ENCODE results near the gene LDHD. TPM values are rescaled to one million over a fixed set of nuclear protein-coding genes. Genes with fewer than 3 reads are reported as not detected.

The LDHD gene
- polyA plus RNA-seq, 2 donors = 11.8 to 12.6 TPM

DNA sequence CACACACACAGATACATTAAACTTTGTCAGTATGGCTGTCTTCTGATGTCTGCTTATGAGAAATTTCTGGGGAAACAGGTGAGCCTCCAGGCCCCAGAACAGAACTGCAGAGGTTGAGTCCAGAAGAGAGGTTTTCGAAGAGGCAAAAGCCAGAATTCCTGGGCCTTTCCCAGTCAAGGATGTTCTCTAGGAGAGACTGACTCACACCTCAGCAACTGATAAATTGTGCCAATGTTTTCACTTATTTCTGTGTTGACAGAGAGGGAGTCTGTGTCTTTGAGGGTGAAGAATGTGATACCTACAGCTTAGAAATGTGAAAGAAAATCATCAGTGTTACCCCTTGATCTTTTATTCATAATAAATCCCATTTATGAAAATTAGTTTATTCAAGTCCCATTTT, 30.3 kb downstream of the LDHD start:
- Histone ChIP-seq H3K27ac (ENCODE audit: low read depth in 2 of 2, low read length in 1 of 2) (peak overlapping the region in 1 of 2 donors; percentile 11), H3K4me1 (ENCODE audit: control insufficient read depth in 2 of 2, insufficient read depth in 2 of 2, low read length in 1 of 2) (peaks cover 0 to 21% of the 10 kb centered on the region in 2 donors), H3K27me3 (ENCODE audit: control insufficient read depth in 1 of 2, insufficient read depth in 2 of 2, low read length in 2 of 2) (no peaks in the 10 kb centered on the region), H3K36me3 (ENCODE audit: control insufficient read depth in 2 of 2, insufficient read depth in 2 of 2, low read length in 1 of 2) (no peaks in the 10 kb centered on the region), H3K9me3 (ENCODE audit: control insufficient read depth in 2 of 2, insufficient read depth in 1 of 2, low read depth in 1 of 2, low read length in 1 of 2) (no peaks in the 10 kb centered on the region), H3K4me3 (ENCODE audit: low read depth in 1 of 2, low read length in 2 of 2) (no peak overlapping the region)
- 56 to 74% methylated on average over 1 of the region's 1 CpG for WGBS, 2 donors

DNA sequence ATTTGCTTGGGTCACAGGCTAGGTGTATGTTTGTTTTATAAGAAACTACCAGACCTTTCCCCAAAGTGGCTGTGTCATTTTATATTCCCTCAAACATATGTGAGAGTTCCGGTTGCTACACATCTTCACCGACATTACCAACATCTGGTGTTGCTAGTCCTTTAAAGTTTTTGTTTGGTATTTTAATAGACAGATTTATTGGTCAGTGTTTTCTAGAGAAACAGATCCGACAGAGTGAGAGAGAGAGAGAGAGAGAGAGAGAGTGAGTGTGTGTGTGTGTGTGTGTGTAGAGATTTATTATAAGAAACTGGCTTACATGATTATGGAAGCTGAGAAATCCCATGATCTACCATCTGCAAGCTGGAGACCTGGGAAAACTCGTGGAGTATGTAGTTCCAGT, 31.0 kb downstream of the LDHD start:
- Histone ChIP-seq H3K4me3 (ENCODE audit: low read depth in 1 of 2, low read length in 2 of 2) (no peak overlapping the region), H3K4me1 (ENCODE audit: control insufficient read depth in 2 of 2, insufficient read depth in 2 of 2, low read length in 1 of 2) (peaks cover 0 to 21% of the 10 kb centered on the region in 2 donors), H3K36me3 (ENCODE audit: control insufficient read depth in 2 of 2, insufficient read depth in 2 of 2, low read length in 1 of 2) (no peaks in the 10 kb centered on the region), H3K27me3 (ENCODE audit: control insufficient read depth in 1 of 2, insufficient read depth in 2 of 2, low read length in 2 of 2) (no peaks in the 10 kb centered on the region), H3K9me3 (ENCODE audit: control insufficient read depth in 2 of 2, insufficient read depth in 1 of 2, low read depth in 1 of 2, low read length in 1 of 2) (no peaks in the 10 kb centered on the region), H3K27ac (ENCODE audit: low read depth in 2 of 2, low read length in 1 of 2) (no peak overlapping the region)
- WGBS, 2 donors = 86 to 90% methylated on average over 4 of the region's 4 CpGs

DNA sequence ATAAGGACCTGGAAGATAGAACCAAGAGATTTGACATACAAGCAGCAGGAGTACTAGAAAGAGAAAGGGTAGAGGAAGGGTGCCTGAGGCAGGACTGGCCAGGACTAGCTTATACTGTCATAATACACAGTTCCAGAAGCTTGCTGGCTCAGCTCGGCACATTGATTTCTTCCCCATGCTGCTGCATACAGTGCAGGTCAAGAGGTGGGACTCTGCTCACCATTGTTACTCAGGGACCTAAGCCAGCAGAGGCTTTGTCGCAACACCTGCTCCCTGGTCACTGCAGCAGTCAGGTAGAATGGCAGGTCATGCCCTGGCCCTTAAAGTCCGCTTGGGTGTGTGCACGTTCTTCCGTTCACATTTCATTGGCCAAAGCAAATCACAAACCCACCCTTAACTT, 32.8 kb downstream of the LDHD start:
- H3K9me3 ChIP-seq (ENCODE audit: control insufficient read depth in 2 of 2, insufficient read depth in 1 of 2, low read depth in 1 of 2, low read length in 1 of 2) = no peaks in the 10 kb centered on the region
- peaks cover 0 to 17% of the 10 kb centered on the region in 2 donors for H3K4me1 ChIP-seq (ENCODE audit: control insufficient read depth in 2 of 2, insufficient read depth in 2 of 2, low read length in 1 of 2)
- WGBS, 2 donors = 77 to 83% methylated on average over 5 of the region's 5 CpGs
- H3K27me3 ChIP-seq (ENCODE audit: control insufficient read depth in 1 of 2, insufficient read depth in 2 of 2, low read length in 2 of 2) = no peaks in the 10 kb centered on the region
- H3K4me3 ChIP-seq (ENCODE audit: low read depth in 1 of 2, low read length in 2 of 2) = no peak overlapping the region
- no peak overlapping the region for H3K27ac ChIP-seq (ENCODE audit: low read depth in 2 of 2, low read length in 1 of 2)
- H3K36me3 ChIP-seq (ENCODE audit: control insufficient read depth in 2 of 2, insufficient read depth in 2 of 2, low read length in 1 of 2) = no peaks in the 10 kb centered on the region

GRCh38 chr16:75081179-75081859, 35.3 kb downstream of the LDHD start:
- Histone ChIP-seq H3K27ac (ENCODE audit: low read depth in 2 of 2, low read length in 1 of 2) (peak overlapping the region in 1 of 2 donors; percentile 85), H3K27me3 (ENCODE audit: control insufficient read depth in 1 of 2, insufficient read depth in 2 of 2, low read length in 2 of 2) (no peaks in the 10 kb centered on the region), H3K36me3 (ENCODE audit: control insufficient read depth in 2 of 2, insufficient read depth in 2 of 2, low read length in 1 of 2) (peaks cover 0 to 2% of the 10 kb centered on the region in 2 donors), H3K4me3 (ENCODE audit: low read depth in 1 of 2, low read length in 2 of 2) (no peak overlapping the region), H3K9me3 (ENCODE audit: control insufficient read depth in 2 of 2, insufficient read depth in 1 of 2, low read depth in 1 of 2, low read length in 1 of 2) (no peaks in the 10 kb centered on the region), H3K4me1 (ENCODE audit: control insufficient read depth in 2 of 2, insufficient read depth in 2 of 2, low read length in 1 of 2) (peaks cover 0 to 8% of the 10 kb centered on the region in 2 donors)
- WGBS, 2 donors = 75 to 82% methylated on average over 6 of the region's 6 CpGs

DNA sequence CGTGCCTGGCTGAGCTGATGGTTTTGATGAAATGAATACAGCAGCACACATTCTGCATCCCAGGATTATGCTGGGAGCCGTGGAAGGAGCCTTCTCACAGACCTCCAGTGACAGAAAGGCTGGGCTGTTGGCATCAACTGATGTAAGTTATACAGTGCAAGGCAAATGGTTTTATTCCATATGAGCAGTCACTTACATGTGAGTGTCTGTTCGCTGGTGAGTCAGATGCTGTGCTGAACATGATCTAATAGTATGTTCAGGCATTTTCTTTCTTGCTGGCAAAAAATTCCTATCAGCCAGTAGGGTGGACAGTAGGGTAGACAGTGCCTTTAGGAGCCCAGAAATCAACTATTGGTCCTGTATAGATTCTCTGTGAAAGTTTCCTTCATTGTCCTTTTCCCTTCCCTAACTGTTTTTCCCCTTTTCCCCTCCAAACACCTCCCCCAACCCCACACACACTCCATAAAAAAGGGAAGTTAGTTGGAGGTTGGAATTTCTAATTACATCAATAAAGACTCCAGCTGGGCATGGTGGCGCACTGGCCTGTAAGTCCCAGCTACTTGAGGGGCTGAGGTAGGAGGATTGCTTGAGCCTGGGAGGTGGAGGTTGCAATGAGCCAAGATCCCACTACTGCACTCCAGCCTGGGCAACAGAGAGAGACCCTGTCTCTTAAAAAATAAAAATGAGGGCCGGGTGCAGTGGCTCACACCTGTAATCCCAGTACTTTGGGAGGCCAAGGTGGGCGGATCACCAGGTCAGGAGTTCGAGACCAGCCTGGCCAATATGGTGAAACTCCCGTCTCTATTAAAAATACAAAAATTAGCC, 36.2 kb downstream of the LDHD start:
- Histone ChIP-seq H3K9me3 (ENCODE audit: control insufficient read depth in 2 of 2, insufficient read depth in 1 of 2, low read depth in 1 of 2, low read length in 1 of 2) (no peaks in the 10 kb centered on the region), H3K27ac (ENCODE audit: low read depth in 2 of 2, low read length in 1 of 2) (peak overlapping the region in 1 of 2 donors; percentile 5), H3K27me3 (ENCODE audit: control insufficient read depth in 1 of 2, insufficient read depth in 2 of 2, low read length in 2 of 2) (no peaks in the 10 kb centered on the region), H3K36me3 (ENCODE audit: control insufficient read depth in 2 of 2, insufficient read depth in 2 of 2, low read length in 1 of 2) (peaks cover 0 to 2% of the 10 kb centered on the region in 2 donors), H3K4me1 (ENCODE audit: control insufficient read depth in 2 of 2, insufficient read depth in 2 of 2, low read length in 1 of 2) (peaks cover 0 to 8% of the 10 kb centered on the region in 2 donors), H3K4me3 (ENCODE audit: low read depth in 1 of 2, low read length in 2 of 2) (no peak overlapping the region)
- 90 to 94% methylated on average over 8 of the region's 8 CpGs for WGBS, 2 donors

- Histone ChIP-seq H3K36me3 (ENCODE audit: control insufficient read depth in 2 of 2, insufficient read depth in 2 of 2, low read length in 1 of 2) (peaks cover 0 to 2% of the 10 kb centered on the region in 2 donors), H3K9me3 (ENCODE audit: control insufficient read depth in 2 of 2, insufficient read depth in 1 of 2, low read depth in 1 of 2, low read length in 1 of 2) (no peaks in the 10 kb centered on the region), H3K27me3 (ENCODE audit: control insufficient read depth in 1 of 2, insufficient read depth in 2 of 2, low read length in 2 of 2) (no peaks in the 10 kb centered on the region), H3K4me1 (ENCODE audit: control insufficient read depth in 2 of 2, insufficient read depth in 2 of 2, low read length in 1 of 2) (peaks cover 0 to 11% of the 10 kb centered on the region in 2 donors), H3K4me3 (ENCODE audit: low read depth in 1 of 2, low read length in 2 of 2) (no peak overlapping the region), H3K27ac (ENCODE audit: low read depth in 2 of 2, low read length in 1 of 2) (no peak overlapping the region)
- WGBS, 2 donors = 93 to 95% methylated on average over 7 of the region's 7 CpGs
Observed at GRCh38 chr16:75079346-75079926, 37.1 kb downstream of the LDHD start.

- Histone ChIP-seq H3K4me3 (ENCODE audit: low read depth in 1 of 2, low read length in 2 of 2) (no peak overlapping the region), H3K9me3 (ENCODE audit: control insufficient read depth in 2 of 2, insufficient read depth in 1 of 2, low read depth in 1 of 2, low read length in 1 of 2) (no peaks in the 10 kb centered on the region), H3K27ac (ENCODE audit: low read depth in 2 of 2, low read length in 1 of 2) (no peak overlapping the region), H3K36me3 (ENCODE audit: control insufficient read depth in 2 of 2, insufficient read depth in 2 of 2, low read length in 1 of 2) (peaks cover 0 to 2% of the 10 kb centered on the region in 2 donors), H3K4me1 (ENCODE audit: control insufficient read depth in 2 of 2, insufficient read depth in 2 of 2, low read length in 1 of 2) (peaks cover 0 to 12% of the 10 kb centered on the region in 2 donors), H3K27me3 (ENCODE audit: control insufficient read depth in 1 of 2, insufficient read depth in 2 of 2, low read length in 2 of 2) (no peaks in the 10 kb centered on the region)
- 94 to 97% methylated on average over 8 of the region's 8 CpGs for WGBS, 2 donors
Observed at GRCh38 chr16:75078886-75079285, 37.7 kb downstream of the LDHD start.

- Histone ChIP-seq H3K4me3 (ENCODE audit: low read depth in 1 of 2, low read length in 2 of 2) (no peak overlapping the region), H3K4me1 (ENCODE audit: control insufficient read depth in 2 of 2, insufficient read depth in 2 of 2, low read length in 1 of 2) (peaks cover 0 to 10% of the 10 kb centered on the region in 2 donors), H3K9me3 (ENCODE audit: control insufficient read depth in 2 of 2, insufficient read depth in 1 of 2, low read depth in 1 of 2, low read length in 1 of 2) (no peaks in the 10 kb centered on the region), H3K27me3 (ENCODE audit: control insufficient read depth in 1 of 2, insufficient read depth in 2 of 2, low read length in 2 of 2) (no peaks in the 10 kb centered on the region), H3K36me3 (ENCODE audit: control insufficient read depth in 2 of 2, insufficient read depth in 2 of 2, low read length in 1 of 2) (peaks cover 0 to 2% of the 10 kb centered on the region in 2 donors), H3K27ac (ENCODE audit: low read depth in 2 of 2, low read length in 1 of 2) (peak overlapping the region in 1 of 2 donors; percentile 37)
- WGBS, 2 donors = 71 to 80% methylated on average over 3 of the region's 3 CpGs
Observed at GRCh38 chr16:75075688-75076268, 40.8 kb downstream of the LDHD start.

DNA sequence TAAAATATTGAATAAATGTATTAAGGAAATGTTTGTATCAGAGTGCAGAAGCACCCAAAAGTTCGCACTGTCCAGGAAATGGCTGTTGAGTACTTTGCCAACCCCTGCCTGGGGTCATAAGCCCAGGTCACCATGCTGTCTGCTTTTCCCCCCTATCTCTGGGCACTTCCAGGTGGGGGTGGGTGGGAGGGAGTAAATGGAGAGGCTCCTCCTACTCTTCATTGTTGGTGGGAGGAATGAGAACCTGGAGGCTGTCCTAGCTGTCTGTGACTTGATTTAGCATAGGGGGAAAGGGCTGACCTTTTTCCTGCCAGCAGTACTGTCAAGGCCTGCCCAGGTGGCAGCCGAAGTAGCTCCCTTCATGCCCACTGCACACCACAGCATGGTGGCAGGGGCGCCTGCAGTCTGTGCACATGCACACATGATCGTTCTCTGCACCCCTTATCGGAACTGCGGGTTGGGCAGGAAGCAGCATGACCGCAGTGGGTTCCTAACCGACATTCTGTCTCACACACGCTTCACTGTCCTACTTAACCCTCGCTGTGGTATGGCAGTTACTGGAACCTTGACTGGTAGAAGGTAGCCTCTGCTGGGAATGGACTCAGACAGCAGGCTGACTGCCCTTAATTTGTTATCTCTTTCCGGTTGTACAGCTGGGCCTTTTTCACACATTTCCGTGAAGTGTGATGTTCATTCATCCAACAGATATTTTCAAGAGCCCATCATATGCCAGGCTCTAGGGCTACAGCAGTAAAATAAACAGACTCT, 41.5 kb downstream of the LDHD start:
- H3K27me3 ChIP-seq (ENCODE audit: control insufficient read depth in 1 of 2, insufficient read depth in 2 of 2, low read length in 2 of 2) = no peaks in the 10 kb centered on the region
- no peaks in the 10 kb centered on the region for H3K9me3 ChIP-seq (ENCODE audit: control insufficient read depth in 2 of 2, insufficient read depth in 1 of 2, low read depth in 1 of 2, low read length in 1 of 2)
- peaks cover 0 to 12% of the 10 kb centered on the region in 2 donors for H3K4me1 ChIP-seq (ENCODE audit: control insufficient read depth in 2 of 2, insufficient read depth in 2 of 2, low read length in 1 of 2)
- H3K4me3 ChIP-seq (ENCODE audit: low read depth in 1 of 2, low read length in 2 of 2) = no peak overlapping the region
- H3K27ac ChIP-seq (ENCODE audit: low read depth in 2 of 2, low read length in 1 of 2) = no peak overlapping the region
- WGBS, 2 donors = 68 to 71% methylated on average over 12 of the region's 12 CpGs
- peaks cover 0 to 2% of the 10 kb centered on the region in 2 donors for H3K36me3 ChIP-seq (ENCODE audit: control insufficient read depth in 2 of 2, insufficient read depth in 2 of 2, low read length in 1 of 2)

Data from esophagus (tissue), 2 donors.